PC-3 (cell line): ENCODE data around the gene DNAJB1. TPM values are rescaled to one million over a fixed set of nuclear protein-coding genes. Genes with fewer than 3 reads are reported as not detected.

Experiments
- ATAC-seq: fragments of 200-7000 bp; cut with Tn5 transposase; 2 replicates; pipeline ENCODE4 v1.9.1; 2020; ENCODE audit warnings: mild to moderate bottlenecking, moderate library complexity
- BruUV-seq: library from RNA; stranded (reverse); fragments of 400-500 nt; replicated peaks from 2 replicates; lab custom pipeline; 2021; lab: Mats Ljungman, UMichigan
- CTCF ChIA-PET: fragments of 300-600 bp; sonication (Branson Sonifier 250); formaldehyde crosslinking; loops from one replicate; lab custom pipeline; 2022; ENCODE audit warnings: antibody characterized with exemption; lab: Charles Lee
- POLR2A ChIA-PET: fragments of 300-600 bp; sonication (Branson Sonifier 250); formaldehyde crosslinking; loops from one replicate; lab custom pipeline; 2022; ENCODE audit warnings: antibody characterized with exemption; ENCODE audit not compliant: unreplicated experiment; lab: Charles Lee
- DNase-seq: peaks from one replicate; pipeline ENCODE4 v3.0.0-alpha.2; 2015
- H2AFZ ChIP-seq: fragments of 300-600 bp; sonication (generic); 2 replicates; pipeline ENCODE4 v1.6.0; 2016; ENCODE audit warnings: antibody characterized with exemption, low read length
- H3F3A ChIP-seq: fragments of 300-600 bp; sonication (generic); one replicate; pipeline ENCODE4 v1.6.0; 2017; ENCODE audit warnings: antibody characterized with exemption, low read length, control low read depth, mild to moderate bottlenecking; ENCODE audit not compliant: unreplicated experiment
- H3K27ac ChIP-seq: fragments of 300-600 bp; sonication (generic); 2 replicates; pipeline ENCODE4 v1.5.1; 2016; ENCODE audit warnings: mild to moderate bottlenecking, low read length
- H3K27me3 ChIP-seq: fragments of 300-600 bp; sonication (generic); 2 replicates; pipeline ENCODE4 v1.6.1; 2016; ENCODE audit warnings: low read length, mixed read lengths
- H3K36me3 ChIP-seq: fragments of 300-600 bp; sonication (generic); 2 replicates; pipeline ENCODE4 v1.6.1; 2016; ENCODE audit warnings: low read depth, mixed run types, low read length, mixed read lengths
- H3K4me1 ChIP-seq: fragments of 300-600 bp; sonication (generic); 2 replicates; pipeline ENCODE4 v1.5.1; 2016; ENCODE audit warnings: low read length; ENCODE audit not compliant: insufficient read depth
- H3K4me2 ChIP-seq: fragments of 300-600 bp; sonication (generic); 2 replicates; pipeline ENCODE4 v1.6.0; 2016; ENCODE audit warnings: low read length
- H3K4me3 ChIP-seq: fragments of 300-600 bp; sonication (generic); 2 replicates; pipeline ENCODE4 v1.5.1; 2016; ENCODE audit warnings: mild to moderate bottlenecking, low read length, mixed read lengths
- H3K79me2 ChIP-seq: fragments of 300-600 bp; sonication (generic); 2 replicates; pipeline ENCODE4 v1.6.1; 2017; ENCODE audit warnings: low read length, mixed read lengths
- H3K9ac ChIP-seq: fragments of 300-600 bp; sonication (generic); 2 replicates; pipeline ENCODE4 v1.6.0; 2016; ENCODE audit warnings: mild to moderate bottlenecking, low read length
- H3K9me2 ChIP-seq: fragments of 300-600 bp; sonication (generic); replicated peaks from 2 replicates; pipeline ENCODE4 v1.6.1; 2016; ENCODE audit warnings: mixed run types, low read length, mixed read lengths
- H3K9me3 ChIP-seq: fragments of 300-600 bp; sonication (generic); 2 replicates; pipeline ENCODE4 v1.6.1; 2016; ENCODE audit warnings: low read length, mixed read lengths
- H4K20me1 ChIP-seq: fragments of 300-600 bp; sonication (generic); 2 replicates; pipeline ENCODE4 v1.6.1; 2016; ENCODE audit warnings: low read length, mixed read lengths
- CTCF ChIP-seq: fragments of 300-600 bp; sonication (generic); conservative IDR thresholded peaks from 2 replicates; pipeline ENCODE4 v1.5.1; 2017; ENCODE audit warnings: antibody characterized with exemption, low read depth, mild to moderate bottlenecking, low read length
- EZH2 ChIP-seq: fragments of 300-600 bp; sonication (generic); IDR thresholded peaks from one replicate; pipeline ENCODE4 v1.6.1; 2017; ENCODE audit warnings: antibody characterized with exemption, mild to moderate bottlenecking, low read length; ENCODE audit not compliant: unreplicated experiment
- EZH2phosphoT487 ChIP-seq: fragments of 300-600 bp; sonication (generic); IDR thresholded peaks from 2 replicates; pipeline ENCODE4 v1.6.1; 2018; ENCODE audit warnings: mild to moderate bottlenecking, antibody characterized with exemption, low read length, borderline replicate concordance
- intact Hi-C: fragments of 100-400 bp; cut with micrococcal nuclease; formaldehyde crosslinking; loops from 2 replicates; pipeline ENCODE4 v1.9.0; 2023
- total RNA-seq: library from RNA; depleted of rRNA; stranded (reverse); fragments of >200 nt; gene quantifications from 2 replicates; pipeline ENCODE4 v1.2.3, GENCODE V29; 2014

Gene DNAJB1
- total RNA-seq, 1 experiment from 2014 or later = 167 TPM

DNA sequence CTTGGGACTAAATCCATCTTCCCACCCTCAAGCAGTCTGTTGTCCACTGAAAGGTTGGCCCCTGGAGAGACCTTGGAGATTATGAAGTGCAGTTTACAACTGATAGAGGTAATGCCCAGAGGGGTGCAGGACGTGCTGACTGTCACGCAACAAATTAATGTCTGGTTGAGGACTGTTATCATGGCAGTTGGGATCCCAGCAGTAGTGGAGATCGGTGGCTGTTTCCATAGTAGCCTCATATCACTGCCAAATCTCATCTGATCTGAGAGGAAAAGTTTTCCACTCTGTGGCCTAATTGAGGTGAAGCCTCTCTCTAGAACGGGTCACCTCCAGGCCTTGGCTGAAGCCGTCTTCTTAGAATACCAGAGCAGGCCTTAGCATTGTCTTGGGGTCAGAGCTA, 15.3 kb upstream of the DNAJB1 start:
- no peak overlapping the region for H3K4me3 ChIP-seq
- TF ChIP-seq CTCF (no peak), EZH2 (no peak)
- H4K20me1 ChIP-seq = peaks cover 17% of the 10 kb centered on the region; the same call in 1 of the 2 replicates
- H2AFZ ChIP-seq = no peak overlapping the region
- no peak overlapping the region for H3K9ac ChIP-seq
- intact Hi-C loops = no loop called here
- ATAC-seq (no peak), DNase-seq (no peak)
- H3K9me3 ChIP-seq = no peaks in the 10 kb centered on the region
- peaks cover 77% of the 10 kb centered on the region for H3K79me2 ChIP-seq
- no peak overlapping the region for H3K27ac ChIP-seq
- peaks cover 16% of the 10 kb centered on the region for H3K4me1 ChIP-seq
- BruUV-seq = no TSS peak
- H3F3A ChIP-seq = no peaks in the 10 kb centered on the region
- H3K27me3 ChIP-seq = no peaks in the 10 kb centered on the region
- H3K36me3 ChIP-seq = peaks cover 4% of the 10 kb centered on the region; the same call in 1 of the 2 replicates
- ChIA-PET CTCF (no interaction called here), POLR2A (no interaction called here)
- H3K4me2 ChIP-seq = no peak overlapping the region
- no peaks in the 10 kb centered on the region for H3K9me2 ChIP-seq

- ChIA-PET CTCF (no interaction called here), POLR2A (no interaction called here)
- peaks cover 4% of the 10 kb centered on the region; the same call in 1 of the 2 replicates for H3K36me3 ChIP-seq
- no peaks in the 10 kb centered on the region for H3K27me3 ChIP-seq
- BruUV-seq = no TSS peak
- no peaks in the 10 kb centered on the region for H3K9me3 ChIP-seq
- H3K4me2 ChIP-seq = peak overlapping the region; percentile 85
- peak overlapping the region; percentile 79 for H3K4me3 ChIP-seq
- DNase-seq (no peak), ATAC-seq (no peak)
- H3K27ac ChIP-seq = no peak overlapping the region
- H3K79me2 ChIP-seq = peaks cover 53% of the 10 kb centered on the region
- intact Hi-C loops = no loop called here
- TF ChIP-seq EZH2phosphoT487 (no peak), EZH2 (no peak), CTCF (no peak)
- H2AFZ ChIP-seq = no peak overlapping the region
- no peaks in the 10 kb centered on the region for H3K9me2 ChIP-seq
- H3K9ac ChIP-seq = peak overlapping the region; percentile 72
- peaks cover 7% of the 10 kb centered on the region; the same call in 1 of the 2 replicates for H4K20me1 ChIP-seq
- no peaks in the 10 kb centered on the region for H3F3A ChIP-seq
- peaks cover 18% of the 10 kb centered on the region for H3K4me1 ChIP-seq
Measured at GRCh38 chr19:14530506-14530905, 12.3 kb upstream of the DNAJB1 start.

DNA sequence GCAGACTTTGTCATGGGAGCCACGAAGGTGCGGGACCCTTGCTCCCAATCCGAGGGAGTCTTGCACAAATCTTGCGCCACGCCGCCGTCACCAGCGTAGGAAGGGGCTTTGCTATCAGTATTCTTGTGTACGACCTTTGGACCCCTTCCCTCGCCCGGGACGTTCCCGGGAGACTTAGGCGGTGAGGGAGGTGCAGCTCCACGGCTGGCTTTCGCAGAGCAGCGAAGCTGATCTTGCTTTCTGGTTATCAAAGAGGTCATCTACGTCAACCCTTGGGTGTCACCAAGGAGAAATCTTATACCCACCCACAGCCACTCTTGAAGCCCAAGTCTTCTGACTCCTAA, 11.8 kb upstream of the DNAJB1 start:
- Histone ChIP-seq H3K9me2 (no peaks in the 10 kb centered on the region), H3K9ac (peak overlapping the region; percentile 72), H3K79me2 (peaks cover 52% of the 10 kb centered on the region), H3F3A (no peaks in the 10 kb centered on the region), H4K20me1 (peaks cover 7% of the 10 kb centered on the region; the same call in 1 of the 2 replicates), H3K4me1 (peaks cover 18% of the 10 kb centered on the region), H3K9me3 (no peaks in the 10 kb centered on the region), H3K4me2 (peak overlapping the region; percentile 85), H2AFZ (peak overlapping the region; percentile 58), H3K27me3 (no peaks in the 10 kb centered on the region), H3K27ac (peak overlapping the region; percentile 26), H3K36me3 (peaks cover 4% of the 10 kb centered on the region; the same call in 1 of the 2 replicates), H3K4me3 (peak overlapping the region; percentile 79)
- intact Hi-C loops = no loop called here
- ATAC-seq (no peak; the same call in 1 of the 2 replicates), DNase-seq (no peak)
- CTCF ChIA-PET = no interaction called here
- BruUV-seq = no TSS peak
- POLR2A ChIA-PET = no interaction called here
- no peak for TF ChIP-seq CTCF
- TF ChIP-seq EZH2 = no peak
- no peak for TF ChIP-seq EZH2phosphoT487
